ENCODE data around the gene ZBTB7A.
A peak's percentile ranks its signal among the peaks of the same experiment; 100 is the strongest.

Gene ZBTB7A

DNA sequence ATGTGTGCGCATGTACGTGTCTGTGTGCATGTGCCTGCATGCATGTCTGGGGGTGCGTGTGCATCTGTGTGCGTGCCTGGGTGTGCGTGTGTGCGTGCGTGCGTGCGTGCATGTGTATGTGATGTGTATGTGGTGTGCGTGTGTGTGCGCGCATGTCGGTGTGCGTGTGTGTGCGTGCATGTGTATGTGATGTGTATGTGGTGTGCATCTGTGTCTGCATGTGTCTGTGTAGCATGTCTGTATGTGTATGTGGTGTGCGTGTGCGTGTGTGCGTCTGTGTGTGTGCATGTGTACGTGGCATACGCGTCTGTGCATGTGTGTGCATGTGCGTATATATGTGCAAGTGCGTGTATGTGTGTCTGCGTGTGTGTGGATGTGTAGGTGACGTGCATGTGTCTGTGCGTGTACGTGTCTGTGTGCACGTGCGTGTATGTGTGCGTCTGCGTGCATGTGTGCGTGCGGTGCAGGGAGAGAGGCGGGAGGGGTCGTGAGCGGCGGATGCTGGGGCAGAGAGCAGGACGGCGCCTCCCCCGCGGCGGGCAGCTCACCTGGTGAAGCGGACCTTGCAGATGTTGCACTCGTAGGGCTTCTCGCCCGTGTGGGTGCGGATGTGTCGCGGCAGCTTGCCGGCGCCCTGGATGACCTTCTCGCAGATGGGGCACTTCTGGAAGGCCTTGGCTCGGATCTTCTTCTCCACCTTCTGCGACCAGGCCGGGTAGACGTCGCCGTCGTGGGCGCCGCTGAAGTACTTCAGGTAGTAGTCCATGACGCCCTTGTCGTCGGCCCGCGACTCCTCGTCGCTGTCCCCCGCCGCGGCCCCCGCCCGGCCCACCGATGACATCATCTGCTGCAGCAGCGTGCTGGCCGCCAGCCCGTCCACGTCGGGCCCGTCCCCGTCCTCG lies 13.0 kb downstream of the ZBTB7A start:
- DNase-seq (ENCODE audit: low read depth) = no peak

DNA sequence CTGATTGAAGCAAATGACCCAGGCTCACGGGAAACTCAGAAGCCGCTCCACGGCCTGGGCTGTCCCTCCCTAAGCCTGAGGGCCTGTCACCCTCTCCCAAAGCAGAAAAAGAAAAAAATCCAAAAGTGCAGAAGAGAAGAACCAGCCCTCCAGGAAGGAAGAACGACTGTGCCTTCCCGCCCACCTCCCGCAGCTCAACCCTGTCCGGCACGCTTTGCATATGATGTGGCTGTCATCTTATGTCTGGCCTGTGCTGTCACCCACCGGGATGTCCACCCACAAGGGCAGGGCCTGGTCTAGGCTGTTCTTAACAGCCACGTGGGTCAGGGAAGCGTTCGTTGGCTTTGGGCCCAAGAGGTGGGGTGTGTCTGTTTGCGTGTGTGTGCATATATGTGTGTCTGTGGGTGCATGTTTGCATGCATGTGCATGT lies 13.7 kb downstream of the ZBTB7A start:
- DNase-seq (ENCODE audit: low read depth) = no peak

DNA sequence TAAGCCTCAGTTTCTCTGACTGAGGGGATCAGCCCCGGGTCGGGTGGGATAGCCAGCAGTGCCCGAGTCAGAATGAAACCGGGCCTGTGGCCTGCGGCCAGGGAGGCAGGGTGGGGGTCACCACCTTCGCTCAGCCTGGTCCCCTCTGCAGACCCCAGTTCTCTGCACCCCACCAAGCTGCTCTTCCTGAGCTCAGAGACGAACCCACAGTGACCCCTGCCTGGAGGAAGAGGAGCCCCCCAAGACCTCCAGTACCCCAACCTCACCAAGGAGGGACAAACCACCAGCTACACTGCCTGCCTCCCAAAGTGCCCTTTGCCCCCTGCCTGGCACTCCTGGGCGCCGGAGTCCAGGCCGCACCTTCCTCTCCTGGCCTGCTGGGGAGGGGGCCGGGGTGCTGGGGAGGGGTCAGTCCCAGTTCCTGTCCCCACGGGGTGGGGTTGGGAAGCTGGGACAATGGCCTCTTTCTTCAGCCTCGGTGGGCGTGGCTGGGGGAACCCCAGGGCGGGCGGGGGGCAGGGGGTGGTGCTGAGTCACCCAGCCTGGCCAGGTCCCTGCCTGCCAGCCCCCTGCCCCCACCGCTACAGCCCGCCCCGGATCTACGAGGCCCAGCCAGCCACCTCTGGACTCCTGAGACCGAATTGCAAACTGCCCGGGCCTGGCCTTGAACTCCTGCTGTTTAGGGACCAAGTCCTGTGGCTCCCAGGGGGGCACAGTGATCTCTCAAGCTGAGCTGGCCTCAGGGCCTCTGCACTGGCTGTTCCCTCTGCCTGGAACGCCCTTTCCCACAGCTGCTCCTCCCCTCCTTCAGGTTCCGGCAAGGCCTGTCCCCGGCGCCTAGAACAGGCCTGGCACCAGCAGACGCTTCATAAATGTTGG lies 14.3 kb downstream of the ZBTB7A start:
- DNase-seq (ENCODE audit: low read depth) = peak; percentile 38

DNA sequence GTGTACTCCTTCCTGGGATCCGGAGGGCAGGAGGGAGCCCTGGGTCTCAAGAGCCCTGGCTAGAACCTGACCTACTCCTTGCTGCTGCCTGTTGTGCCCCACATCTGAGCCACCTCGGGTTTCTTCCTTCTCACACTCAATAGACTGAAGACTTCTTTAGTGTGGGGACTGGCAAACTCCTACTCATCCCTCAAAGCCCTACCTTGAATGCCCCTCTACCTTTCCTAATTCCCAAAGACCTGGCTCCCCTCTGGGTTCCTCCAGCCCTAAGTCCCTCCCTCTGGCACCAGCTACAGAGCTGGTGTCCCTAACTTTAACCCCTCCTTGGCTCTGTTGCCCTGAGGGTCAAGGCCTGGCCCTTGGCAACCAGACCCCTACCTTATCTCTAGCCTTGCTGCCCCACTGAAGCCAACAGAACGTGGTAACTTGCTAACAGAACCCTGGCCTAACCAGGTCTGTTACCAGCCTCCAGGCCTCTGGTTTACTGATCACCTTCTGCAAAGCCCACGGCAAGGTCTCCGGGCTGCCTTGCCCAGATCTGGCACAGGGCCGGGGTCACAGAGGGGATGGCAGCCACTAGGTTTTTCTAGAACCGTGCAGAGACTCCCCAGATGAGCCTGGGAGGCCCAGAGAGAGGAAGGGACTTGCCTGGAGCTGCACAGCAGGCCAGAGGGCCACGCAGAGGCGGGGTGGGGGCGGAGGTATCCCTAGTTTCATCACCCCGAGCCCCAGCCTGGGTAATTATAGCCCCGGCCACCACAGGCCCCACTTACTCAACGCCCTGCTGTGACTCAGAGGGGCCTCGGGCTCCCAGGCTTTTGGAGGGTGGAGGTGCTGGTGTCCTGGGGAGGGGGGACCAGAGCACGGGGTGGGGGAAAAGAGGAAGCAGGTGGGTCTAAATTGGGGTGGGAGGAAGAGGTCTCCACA lies 15.3 kb downstream of the ZBTB7A start:
- DNase-seq (ENCODE audit: low read depth) = peak; percentile 76

DNA sequence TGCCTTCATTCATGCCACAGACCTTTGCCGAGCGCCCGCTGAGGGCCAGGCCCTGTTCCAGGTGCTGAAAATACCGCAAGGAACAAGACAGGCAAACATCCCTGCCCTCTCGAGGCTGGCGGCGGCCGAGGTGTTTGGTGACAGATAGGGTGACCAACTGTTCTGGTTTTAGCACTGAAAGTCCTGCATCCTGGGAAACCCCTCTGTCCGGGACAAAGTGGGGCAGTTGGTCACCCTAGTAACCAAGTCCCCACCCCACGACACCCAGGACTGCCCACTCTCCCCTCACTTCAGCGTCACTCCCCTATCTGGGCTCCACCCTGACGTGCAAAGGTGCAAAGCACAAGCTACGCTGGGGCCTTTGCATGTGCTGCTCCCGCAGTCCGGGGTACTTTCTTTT lies 17.3 kb downstream of the ZBTB7A start:
- DNase-seq (ENCODE audit: low read depth) = no peak

DNA sequence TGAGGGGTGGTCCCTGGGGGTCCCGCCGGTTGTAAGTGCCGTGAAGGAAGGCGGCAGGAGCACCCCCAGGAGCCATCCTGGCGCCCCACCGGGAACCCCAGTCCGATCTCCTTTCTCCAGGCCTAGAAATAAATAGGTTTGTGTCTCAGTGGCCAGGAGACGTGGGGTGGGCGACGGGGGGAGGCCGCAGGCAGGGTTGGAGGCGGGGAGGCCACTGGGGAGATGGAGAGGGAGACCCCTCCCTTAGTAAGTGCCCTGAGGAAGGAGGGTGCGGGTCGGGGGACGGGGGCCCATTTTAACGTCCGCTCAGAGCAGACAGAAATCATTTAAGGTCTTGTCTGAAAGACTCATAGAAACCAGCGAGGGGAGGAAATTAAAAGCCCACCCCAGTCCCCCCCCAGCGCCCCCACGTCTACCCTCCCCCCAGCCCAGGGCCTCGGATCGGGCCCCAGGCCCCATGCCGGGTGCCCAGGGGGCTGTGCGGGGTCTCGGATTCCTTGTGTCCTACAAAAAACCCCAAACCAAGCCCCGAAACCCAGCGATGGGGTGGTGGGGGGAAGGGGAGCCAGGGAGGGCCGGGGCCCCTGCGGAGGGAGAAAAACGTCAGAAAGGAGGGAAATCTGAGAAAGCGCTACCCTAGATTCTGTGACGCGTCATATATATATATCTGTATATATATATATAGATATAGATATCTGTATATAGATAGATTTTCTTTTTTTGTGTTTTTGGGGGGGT lies 19.6 kb downstream of the ZBTB7A start:
- DNase-seq (ENCODE audit: low read depth) = no peak

DNA sequence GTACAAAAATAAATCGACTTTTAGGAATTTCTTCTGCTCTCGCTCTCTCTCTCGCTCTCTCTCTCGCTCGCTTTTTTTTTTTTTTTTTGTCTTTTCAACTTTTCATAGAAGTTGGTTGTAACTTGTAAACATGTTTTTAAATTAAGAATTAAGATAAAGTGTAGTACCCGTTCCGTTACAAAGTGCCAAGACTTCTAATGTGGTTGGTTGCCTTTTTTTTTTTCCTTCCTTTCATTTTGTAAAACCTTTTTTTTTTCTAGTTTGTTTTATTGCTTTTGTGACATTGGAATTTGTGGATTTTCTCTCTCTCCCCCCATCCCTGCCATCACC lies 20.4 kb downstream of the ZBTB7A start:
- no peak for DNase-seq (ENCODE audit: low read depth)

DNA sequence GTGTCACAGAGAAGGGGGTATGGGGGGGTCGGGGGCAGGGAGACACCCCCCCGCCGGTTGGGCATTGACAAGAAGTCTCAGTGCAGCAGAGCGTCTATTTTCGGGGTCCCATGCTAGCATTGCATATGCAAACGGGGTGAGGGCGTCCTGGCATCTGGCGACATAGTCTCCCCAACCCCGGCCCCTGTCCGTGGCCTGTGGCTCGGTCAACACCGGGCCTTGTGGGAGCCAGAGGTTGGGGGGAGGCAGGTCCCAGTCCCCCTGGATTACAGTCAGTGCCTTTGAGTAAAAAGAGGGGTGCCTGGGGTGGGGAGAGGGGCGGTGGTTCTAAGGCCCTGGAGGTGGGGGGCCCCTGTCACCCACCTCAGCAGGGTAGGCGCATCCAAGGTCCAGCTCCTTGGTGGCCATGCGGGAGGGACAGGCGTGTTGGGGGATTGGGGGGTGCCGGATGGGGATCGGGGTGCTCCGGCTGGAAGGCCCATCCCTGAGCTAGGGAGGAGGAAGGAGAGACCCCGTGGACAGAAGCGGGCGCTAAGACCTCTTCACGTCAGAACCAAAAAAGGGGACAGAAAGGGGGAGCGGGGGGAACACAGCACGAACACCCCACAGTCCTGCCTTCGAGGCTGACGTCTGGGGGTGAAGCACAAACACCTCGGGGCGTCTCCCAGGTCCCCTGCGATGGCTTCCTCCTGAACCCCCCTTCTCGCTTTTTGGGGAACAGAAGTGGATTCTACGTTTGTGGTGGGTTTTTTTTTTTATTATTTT lies 20.9 kb downstream of the ZBTB7A start:
- DNase-seq (ENCODE audit: low read depth) = no peak

DNA sequence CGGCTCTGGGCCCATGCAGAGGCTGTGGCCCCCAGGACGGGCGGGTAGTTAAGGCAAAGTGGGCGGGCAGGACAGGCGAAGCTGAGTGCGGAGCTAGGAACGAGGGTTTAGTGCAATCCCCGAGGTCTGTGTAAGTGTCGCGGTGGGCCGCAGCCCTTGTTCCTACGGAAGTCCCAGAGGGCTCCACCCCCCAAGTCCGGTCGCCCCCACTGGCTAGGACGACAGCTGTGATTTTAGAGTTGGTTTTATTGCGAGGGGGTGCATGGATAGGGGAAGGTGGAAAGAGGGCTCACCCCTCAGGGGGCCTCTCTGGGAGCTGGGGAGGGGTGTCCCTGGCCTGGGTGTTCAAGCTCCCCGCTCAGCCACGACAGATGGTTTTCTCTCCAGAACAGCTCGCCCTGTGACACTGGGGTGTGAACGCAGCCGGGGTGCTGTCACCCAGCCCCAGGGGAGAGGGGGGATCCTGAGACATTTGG lies 21.7 kb downstream of the ZBTB7A start:
- no peak for DNase-seq (ENCODE audit: low read depth)

DNA sequence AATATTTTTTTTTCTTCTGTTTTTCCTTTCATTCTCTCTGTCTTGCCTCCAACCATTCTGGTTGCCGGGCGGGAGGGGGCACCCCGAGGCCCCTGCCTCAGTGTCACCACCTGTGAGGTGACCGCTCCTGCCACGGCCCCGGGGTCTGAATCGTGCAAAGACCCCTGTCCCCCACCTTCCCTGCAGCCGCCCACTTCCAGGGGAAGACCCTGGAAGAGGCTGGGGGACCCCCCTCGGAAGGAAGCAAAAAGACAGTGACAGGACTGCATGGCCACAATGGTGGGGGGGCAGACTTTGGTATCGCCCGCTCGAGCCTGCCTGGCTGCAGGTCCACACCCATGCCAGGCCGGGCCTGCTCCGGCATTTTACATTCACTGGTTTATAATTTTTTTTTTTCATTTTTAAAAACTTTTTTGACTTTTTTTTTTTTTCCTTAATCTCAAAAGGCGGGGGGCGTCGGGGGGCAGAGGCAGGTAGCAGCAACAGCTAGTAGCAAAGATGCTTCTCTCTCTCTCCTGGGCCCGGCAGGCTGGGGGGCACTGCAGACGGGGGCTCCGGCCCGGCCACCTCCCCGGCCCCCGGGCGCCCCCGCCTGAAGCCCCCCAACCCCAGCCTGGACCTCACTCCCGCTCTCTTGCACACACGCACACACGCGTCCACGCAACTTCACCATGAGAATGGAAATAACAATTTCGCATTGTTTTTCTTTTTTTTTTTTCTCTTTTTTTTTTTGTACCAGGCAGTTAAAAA lies 22.6 kb downstream of the ZBTB7A start:
- no peak for DNase-seq (ENCODE audit: low read depth)

DNA sequence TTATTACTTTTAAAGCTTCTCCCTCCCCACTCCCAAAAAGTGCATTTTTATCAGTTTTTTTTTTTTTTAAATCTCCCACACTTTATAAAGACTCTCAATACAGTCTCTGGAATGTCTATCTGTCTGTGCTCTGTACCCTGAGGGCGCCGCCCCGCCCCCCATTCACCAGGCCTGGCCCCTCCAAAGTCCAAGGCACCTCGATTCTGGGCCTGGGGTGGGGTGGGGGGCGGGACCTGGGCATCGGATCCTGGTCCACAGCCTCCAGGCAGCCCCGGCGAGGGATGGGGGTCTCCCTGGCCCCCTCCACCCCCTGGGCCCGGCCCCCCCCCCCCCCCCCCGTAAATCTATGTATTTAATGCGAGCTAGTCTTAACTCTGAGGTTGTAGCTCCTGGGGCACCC lies 23.3 kb downstream of the ZBTB7A start:
- DNase-seq (ENCODE audit: low read depth) = no peak

DNA sequence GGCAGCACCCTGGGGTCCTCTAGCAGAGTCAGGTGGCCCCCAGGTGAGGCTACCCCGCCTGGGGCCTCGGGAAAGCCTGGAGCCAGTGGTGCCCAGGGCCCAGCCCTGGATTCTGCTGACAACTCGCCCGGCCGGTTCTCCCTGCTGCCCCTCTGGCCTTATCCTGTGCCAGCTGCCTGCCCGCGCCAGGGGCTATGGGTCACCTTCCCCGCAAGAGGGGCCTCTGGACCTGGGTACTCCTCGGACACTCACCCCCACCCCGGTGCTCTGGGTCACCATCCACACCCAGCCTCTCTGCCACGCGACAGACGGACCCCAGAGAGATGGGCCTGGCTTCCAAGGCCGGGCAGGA lies 24.0 kb downstream of the ZBTB7A start:
- no peak for DNase-seq (ENCODE audit: low read depth)

DNA sequence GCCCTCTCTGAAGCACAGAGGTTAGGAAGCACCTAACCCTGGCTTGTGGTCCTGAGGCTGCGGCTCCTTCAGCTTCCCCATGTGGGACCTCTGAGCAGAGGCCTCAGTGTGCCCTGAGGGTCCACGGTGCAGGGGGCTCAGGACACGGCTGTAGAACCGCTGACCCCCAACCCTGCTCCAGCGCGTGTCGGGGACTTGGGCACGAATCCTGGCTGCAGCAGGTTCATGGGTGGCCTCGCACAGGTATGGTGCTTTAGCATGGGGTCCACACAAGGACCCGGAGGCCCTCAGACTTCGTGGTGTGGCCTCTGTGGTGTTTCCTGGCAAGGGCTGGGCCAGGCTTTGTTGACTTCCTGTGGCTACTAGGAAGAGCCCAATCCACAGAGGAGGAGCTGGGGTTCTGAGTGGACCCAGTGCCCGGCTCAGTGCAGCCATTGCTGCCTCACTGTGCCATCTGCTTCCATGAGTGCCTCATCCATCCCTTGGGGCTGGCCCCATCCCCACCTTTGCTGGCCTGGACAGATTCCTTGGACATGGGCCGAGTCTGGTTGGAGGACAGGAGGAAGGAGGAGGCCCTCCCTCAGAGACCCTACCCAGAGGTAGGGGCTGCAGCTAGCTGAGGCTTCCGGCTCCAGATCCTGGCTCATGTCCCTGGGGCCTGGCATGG lies 24.5 kb downstream of the ZBTB7A start:
- no peak for DNase-seq (ENCODE audit: low read depth)

DNA sequence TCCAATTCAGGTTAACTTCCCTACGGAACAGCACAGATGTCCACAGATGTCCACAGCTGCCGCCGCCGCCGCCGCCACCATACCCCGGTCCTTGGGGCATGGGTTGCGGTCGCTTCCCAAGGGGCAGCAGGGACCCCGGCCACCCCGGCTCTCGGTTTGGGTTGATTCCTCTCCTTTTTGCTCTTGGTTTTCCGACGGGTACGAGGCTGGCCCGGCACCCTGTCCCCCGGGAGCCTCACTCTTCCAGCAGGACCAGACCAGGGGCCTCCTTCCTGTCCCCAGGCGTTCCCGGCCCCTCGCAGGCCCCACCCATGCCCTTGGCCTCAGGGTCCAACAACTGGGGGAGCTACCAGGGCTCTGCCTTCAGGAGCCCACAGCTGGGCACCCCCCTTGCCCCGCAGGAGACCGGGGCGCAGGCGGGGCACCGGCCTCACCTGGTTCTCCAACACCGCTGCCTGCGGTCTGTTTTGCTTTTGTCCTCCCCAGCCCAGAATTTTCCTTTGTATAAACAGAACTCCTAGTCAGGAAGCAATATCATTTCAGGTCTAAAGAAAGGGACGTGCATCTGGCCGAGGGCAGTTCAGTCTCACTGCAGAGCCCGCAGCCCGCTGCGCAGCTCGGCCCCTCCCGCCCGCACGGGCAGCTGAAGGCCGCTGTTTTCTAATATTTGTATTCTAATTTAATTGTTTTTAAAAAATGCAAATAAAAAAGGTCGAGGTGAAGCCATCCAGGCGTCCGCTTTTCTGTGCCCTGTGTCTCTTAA lies 27.9 kb downstream of the ZBTB7A start:
- DNase-seq (ENCODE audit: low read depth) = no peak

DNA sequence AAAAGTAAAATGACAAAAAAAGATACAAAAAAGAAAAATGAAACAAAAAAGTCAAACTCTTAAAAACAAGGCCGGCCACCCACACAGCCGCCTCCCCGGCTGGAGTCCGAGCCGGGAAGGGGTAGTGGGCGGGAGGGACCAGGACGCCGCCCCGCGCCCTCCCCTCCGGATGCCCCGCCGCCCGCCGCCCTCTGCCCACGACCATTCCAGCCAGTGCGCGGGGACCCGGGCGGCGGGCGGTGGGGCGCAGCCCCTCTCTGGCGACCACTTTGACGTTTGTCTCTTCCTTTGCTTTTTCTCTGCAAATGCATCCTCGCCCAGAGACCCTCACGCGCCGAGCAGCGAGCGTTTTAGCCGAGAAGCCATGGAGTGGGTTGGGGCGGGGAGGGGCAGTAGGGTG lies 28.6 kb downstream of the ZBTB7A start:
- DNase-seq (ENCODE audit: low read depth) = no peak

DNA sequence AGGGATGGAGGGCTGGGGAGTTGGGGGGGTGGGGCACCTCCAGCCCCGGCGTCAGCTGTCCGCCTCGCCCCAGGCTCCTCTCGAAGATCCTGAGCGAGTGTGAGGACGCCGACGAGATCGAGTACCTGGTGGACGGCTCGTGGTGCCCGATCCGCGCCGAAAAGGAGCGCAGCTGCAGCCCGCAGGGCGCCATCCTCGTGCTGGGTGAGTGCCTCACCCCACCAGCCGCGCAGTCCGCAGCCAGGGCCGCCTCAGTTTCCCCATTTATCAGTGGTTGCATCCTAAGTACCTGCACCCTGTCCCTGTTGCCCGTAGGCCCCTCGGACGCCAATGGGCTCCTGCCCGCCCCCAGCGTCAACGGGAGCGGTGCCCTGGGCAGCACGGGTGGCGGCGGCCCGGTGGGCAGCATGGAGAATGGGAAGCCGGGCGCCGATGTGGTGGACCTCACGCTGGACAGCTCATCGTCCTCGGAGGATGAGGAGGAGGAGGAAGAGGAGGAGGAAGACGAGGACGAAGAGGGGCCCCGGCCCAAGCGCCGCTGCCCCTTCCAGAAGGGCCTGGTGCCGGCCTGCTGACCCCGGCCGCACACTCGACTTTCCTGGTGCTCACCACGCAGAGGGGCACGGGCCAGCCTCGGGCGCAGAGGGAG lies 29.3 kb downstream of the ZBTB7A start:
- DNase-seq (ENCODE audit: low read depth) = no peak

DNA sequence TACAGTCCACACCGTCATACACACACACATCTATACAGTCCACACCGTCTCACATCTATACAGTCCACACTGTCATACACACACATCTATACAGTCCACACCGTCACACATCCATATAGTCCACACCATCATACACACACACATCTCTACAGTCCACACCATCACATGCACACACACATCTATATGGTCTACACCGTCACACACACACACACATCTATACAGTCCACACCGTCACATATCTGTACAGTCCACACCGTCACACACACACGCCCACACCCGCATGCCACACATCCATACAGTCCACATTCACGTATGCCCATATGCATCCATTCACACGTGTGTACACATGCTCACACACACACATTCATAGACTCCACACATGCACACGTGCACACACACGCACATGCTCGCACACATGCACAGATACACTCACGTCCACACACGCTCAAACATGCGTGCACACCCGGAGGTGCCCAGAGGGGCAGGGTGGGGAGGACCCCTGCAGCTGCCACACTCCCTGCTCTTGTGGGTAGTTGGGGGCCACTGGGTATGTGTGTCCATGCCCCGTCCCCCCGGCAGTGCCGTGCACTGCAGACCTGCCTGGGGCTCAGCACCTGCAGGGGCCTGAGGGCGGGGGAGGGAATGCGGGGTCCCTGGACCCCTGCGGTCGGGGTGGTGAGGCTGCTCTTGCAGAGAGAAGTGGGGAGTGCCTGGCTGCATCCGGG lies 30.0 kb downstream of the ZBTB7A start:
- DNase-seq (ENCODE audit: low read depth) = no peak
